ENCODE data around the gene TEPSIN.

- TF ChIP-seq EZH2 (IDR thresholded peaks at IDR 0.05; ENCODE audit: borderline replicate concordance, insufficient read depth, low read length, poor library complexity, severe bottlenecking) (no peak), CTCF (IDR thresholded peaks at IDR 0.05; ENCODE audit: poor library complexity, severe bottlenecking) (no peak), POLR2AphosphoS5 (IDR thresholded peaks at IDR 0.05) (no peak), TAF1 (IDR thresholded peaks at IDR 0.05; ENCODE audit: low read depth) (no peak), EP300 (conservative IDR thresholded peaks at IDR 0.05; ENCODE audit: poor library complexity, severe bottlenecking) (no peak), RAD21 (conservative IDR thresholded peaks at IDR 0.05) (no peak)
These were observed 51.0 kb downstream of the TEPSIN start for GRCh38 chr17:81187586-81188490.
